ENCODE data around the gene AFAP1L1. TPM values are rescaled to one million over a fixed set of nuclear protein-coding genes. Genes with fewer than 3 reads are reported as not detected.
"Not testable (repeated sequence)": the region's sequence is repeated elsewhere in the genome, so short reads cannot be mapped to it uniquely, and the experiment has no call there.

The AFAP1L1 gene
- total and polyA plus RNA-seq, 12 donors = 30.3 to 61.6 (median 43.5) TPM

- Histone ChIP-seq H3K4me1 (peaks cover 0 to 74% (median 37%) of the 10 kb centered on the region in 9 donors), H3K27ac (peak overlapping the region; percentile 83 to 98 (median 95)), H3K9me3 (peaks cover 0 to 16% (median 12%) of the 10 kb centered on the region in 11 donors), H3K36me3 (peaks cover 0 to 19% (median 0%) of the 10 kb centered on the region in 9 donors), H3K4me3 (peak overlapping the region; percentile 58 to 88 (median 77)), H3K27me3 (peaks cover 0 to 39% (median 0%) of the 10 kb centered on the region in 7 donors)
- intact Hi-C loops (cut with DNase I) = loop anchor here in 4 of 10 donors (5.0 to 10.0 kb wide), 5 partner anchors 36 to 294 kb away; partner anchors contain the start of gene GRPEL2 (in 1 of the 4)
- ATAC-seq = no peak
- TF ChIP-seq CTCF (IDR thresholded peaks at IDR 0.05) = no peak
- 5 to 6% methylated on average over 29 to 40 of the region's 40 CpGs for WGBS, 2 donors
- no peak for DNase-seq
Measured at GRCh38 chr5:149271195-149271715, 404 bp upstream of the AFAP1L1 start.

- peak overlapping the region; percentile 83 to 98 (median 95) for H3K27ac ChIP-seq
- peaks cover 0 to 16% (median 12%) of the 10 kb centered on the region in 11 donors for H3K9me3 ChIP-seq
- peaks cover 0 to 39% (median 0%) of the 10 kb centered on the region in 7 donors for H3K27me3 ChIP-seq
- peak overlapping the region; percentile 58 to 88 (median 77) for H3K4me3 ChIP-seq
- ATAC-seq = peak in 5 of 8 donors; percentile 19 to 39 (median 26)
- intact Hi-C loops (cut with DNase I) = loop anchor here in 4 of 10 donors (5.0 to 10.0 kb wide), 5 partner anchors 35 to 292 kb away; partner anchors contain the start of gene GRPEL2 (in 1 of the 4)
- not testable (repeated sequence) for DNase-seq
- 24 to 31% methylated on average over 16 of the region's 16 CpGs for WGBS, 2 donors
- H3K4me1 ChIP-seq = peaks cover 3 to 74% (median 52%) of the 10 kb centered on the region in 9 donors
- peaks cover 0 to 20% (median 0%) of the 10 kb centered on the region in 9 donors for H3K36me3 ChIP-seq
Measured at GRCh38 chr5:149272781-149273180, 1.1 kb downstream of the AFAP1L1 start.

- peaks cover 0 to 39% (median 0%) of the 10 kb centered on the region in 7 donors for H3K27me3 ChIP-seq
- peak overlapping the region; percentile 58 to 88 (median 77) for H3K4me3 ChIP-seq
Measured at GRCh38 chr5:149273237-149273636, 1.6 kb downstream of the AFAP1L1 start.

GRCh38 chr5:149273950-149274349, 2.3 kb downstream of the AFAP1L1 start:
- H3K4me1 ChIP-seq = peaks cover 3 to 77% (median 64%) of the 10 kb centered on the region in 9 donors

More at GRCh38 chr5:149273237-149273636, 1.6 kb downstream of the AFAP1L1 start:
- TF ChIP-seq CTCF (IDR thresholded peaks at IDR 0.05) = no peak
- DNase-seq = no peak
- ATAC-seq = peak in 4 of 8 donors; percentile 7 to 22 (median 13)
- intact Hi-C loops (cut with DNase I) = loop anchor here in 4 of 10 donors (5.0 to 10.0 kb wide), 5 partner anchors 34 to 292 kb away; partner anchors contain the start of gene GRPEL2 (in 1 of the 4)
- Histone ChIP-seq H3K9me3 (peaks cover 0 to 12% (median 9%) of the 10 kb centered on the region in 11 donors), H3K27ac (peak overlapping the region; percentile 83 to 98 (median 95)), H3K36me3 (peaks cover 0 to 20% (median 0%) of the 10 kb centered on the region in 9 donors), H3K4me1 (peaks cover 3 to 74% (median 57%) of the 10 kb centered on the region in 9 donors)
- 23 to 45% methylated on average over 5 of the region's 5 CpGs for WGBS, 2 donors

More at GRCh38 chr5:149273950-149274349, 2.3 kb downstream of the AFAP1L1 start:
- Histone ChIP-seq H3K27ac (peak overlapping the region in 9 of 10 donors; percentile 83 to 98 (median 95)), H3K9me3 (peaks cover 0 to 5% (median 2%) of the 10 kb centered on the region in 11 donors), H3K36me3 (peaks cover 0 to 20% (median 0%) of the 10 kb centered on the region in 9 donors), H3K27me3 (peaks cover 0 to 39% (median 0%) of the 10 kb centered on the region in 7 donors), H3K4me3 (peak overlapping the region in 6 of 10 donors; percentile 69 to 88 (median 78))
- TF ChIP-seq CTCF (IDR thresholded peaks at IDR 0.05) = no peak
- intact Hi-C loops (cut with DNase I) = loop anchor here in 4 of 10 donors (5.0 to 10.0 kb wide), 5 partner anchors 33 to 291 kb away; partner anchors contain the start of gene GRPEL2 (in 1 of the 4)
- ATAC-seq (no peak), DNase-seq (no peak)
- 39 to 45% methylated on average over 3 of the region's 3 CpGs for WGBS, 2 donors
